GM19395 (cell line): ENCODE measurements around the gene FAM53B.

Source experiments
- ATAC-seq: cut with Tn5 transposase; IDR thresholded peaks from one replicate; pipeline ENCODE4 v1.9.1; 2021; ENCODE audit warnings: mild to moderate bottlenecking, moderate library complexity; ENCODE audit not compliant: unreplicated experiment

The FAM53B gene

DNA sequence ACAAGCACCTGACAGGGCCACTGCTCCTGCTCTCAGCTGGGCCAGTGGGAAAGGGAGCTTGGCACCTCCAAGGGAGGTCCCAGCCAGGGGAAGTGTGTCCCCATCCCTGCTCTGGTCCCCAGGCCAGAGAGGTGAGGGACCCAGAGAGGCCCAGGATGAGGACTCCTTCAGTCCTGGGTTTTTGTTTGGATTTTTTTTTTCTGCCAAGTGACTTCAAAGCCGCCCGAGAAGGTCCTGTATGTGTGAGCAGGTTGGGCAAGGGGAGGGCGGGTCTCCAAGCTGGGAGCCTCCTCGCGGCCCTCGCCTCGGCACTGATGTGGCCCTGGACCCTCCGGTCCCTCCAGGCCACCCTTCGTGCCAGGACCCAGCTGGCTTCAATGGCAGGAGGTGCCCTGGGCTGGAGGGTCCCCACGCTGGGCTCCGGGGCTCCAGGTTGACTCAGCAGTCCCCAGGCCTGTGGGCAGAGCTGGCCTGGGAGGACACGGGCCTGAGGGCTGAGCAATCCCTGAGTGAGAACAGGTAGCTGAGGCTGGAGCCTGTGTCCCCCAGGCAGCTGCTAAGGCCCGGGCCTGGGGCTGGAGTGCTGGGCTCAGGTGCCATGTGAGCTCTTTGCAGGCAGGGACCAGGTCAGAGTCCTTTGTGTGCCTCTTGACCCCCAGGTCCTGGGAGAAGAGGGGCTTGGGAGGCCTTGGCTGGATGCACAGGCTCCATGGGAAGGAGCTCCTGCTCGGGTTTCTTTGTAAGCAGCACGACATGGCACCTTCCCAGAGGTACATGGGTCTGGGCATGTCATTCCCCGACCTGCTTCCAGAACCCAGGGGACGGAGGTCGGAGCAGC lies 140.6 kb downstream of the FAM53B start:
- ATAC-seq: no peak

- ATAC-seq: no peak
These were observed 141.4 kb downstream of the FAM53B start for GRCh38 chr10:124602646-124603365.

GRCh38 chr10:124602121-124602561 lies 142.0 kb downstream of the FAM53B start:
- no peak for ATAC-seq

DNA sequence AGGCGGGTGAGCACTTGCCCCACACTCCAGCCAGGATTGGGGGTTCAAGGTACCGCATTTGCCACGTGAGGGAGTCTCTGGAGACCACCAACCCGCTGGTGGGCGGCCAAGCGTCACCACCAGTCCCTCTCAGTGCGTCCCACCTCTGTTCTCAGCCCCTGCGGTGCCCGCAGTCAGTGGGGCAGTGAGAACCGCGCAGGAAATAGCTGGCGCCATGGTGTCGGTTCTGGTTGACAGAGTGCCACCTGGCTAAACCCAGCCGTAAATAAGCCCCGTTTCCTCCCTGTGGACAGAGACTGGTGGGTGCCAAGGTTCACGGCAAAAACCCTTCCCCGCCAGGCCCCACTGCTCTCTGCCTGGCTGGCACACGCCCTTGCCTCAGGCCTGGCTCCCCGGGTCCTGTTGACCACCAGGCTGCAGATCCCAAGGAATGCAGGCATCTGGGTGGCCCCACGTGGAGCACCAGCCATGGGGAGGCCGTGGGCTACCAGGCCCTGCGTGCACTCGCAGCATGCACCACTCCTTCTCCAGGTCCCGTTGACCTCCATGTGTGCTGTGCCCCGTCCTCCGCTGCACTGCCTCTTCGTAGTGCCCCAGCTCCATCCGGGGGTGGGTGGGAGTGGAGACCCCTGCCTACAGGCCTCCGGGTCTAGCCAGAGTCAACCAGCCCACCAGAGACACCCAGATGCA lies 142.6 kb downstream of the FAM53B start:
- no peak for ATAC-seq

DNA sequence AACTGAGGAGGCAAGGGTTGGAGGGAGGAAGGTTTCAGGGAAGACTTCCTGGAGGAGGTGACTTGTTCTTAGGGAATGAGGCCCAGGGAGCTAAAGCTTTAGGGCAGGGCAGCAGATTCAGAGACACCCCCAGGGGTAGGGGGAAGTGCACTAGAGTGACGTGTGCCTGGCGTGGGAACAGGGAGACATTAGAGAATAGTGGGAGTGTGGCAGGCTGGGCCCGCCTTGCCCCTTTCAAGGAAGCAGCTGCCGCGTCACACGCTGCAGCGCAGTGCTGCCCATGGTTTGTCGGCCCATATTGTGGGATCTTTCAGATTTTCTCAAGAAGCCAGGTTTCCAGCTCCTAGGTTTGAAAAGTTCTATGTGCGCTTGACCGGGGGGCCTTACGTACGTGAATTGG lies 143.2 kb downstream of the FAM53B start:
- ATAC-seq: no peak

GRCh38 chr10:124600051-124600880 lies 143.9 kb downstream of the FAM53B start:
- ATAC-seq: no peak

GRCh38 chr10:124599588-124600050 lies 144.6 kb downstream of the FAM53B start:
- no peak for ATAC-seq

DNA sequence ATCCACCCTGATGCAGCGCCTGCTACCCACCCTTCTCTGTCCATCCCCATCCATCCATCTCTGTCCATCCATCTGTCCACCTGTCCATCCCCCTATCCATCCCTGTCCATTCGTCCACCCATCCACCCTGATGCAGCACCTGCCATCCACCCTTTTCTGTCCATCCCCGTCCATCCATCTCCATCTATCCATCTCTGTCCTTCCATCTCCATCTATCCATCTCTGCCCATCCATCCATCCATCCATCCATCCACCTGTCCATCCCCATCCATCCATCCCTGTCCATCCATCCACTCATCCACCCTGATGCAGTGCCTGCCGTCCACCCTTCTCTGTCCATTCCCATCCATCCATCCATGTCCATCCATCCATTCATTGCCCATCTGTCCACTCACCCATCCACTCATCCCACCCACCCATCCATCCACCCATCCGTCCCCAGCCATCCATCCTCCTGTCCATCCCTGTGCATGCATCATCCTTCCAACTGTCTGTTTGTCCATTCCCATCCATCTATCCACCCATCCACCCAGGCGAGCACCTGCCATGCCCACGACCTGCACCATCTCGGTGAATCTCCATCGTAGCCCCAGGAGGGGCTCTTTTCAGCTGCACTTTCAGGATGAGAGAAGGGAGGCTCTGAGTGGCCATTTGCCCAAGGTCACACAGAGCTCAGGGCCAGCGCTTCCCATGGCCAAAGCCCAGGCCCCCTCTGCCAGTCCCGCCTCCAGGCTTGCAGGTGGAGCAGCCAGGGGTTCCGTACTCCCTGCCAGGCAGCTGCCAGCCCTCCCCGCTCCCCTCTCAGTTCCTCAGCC lies 145.2 kb downstream of the FAM53B start:
- ATAC-seq: no peak

DNA sequence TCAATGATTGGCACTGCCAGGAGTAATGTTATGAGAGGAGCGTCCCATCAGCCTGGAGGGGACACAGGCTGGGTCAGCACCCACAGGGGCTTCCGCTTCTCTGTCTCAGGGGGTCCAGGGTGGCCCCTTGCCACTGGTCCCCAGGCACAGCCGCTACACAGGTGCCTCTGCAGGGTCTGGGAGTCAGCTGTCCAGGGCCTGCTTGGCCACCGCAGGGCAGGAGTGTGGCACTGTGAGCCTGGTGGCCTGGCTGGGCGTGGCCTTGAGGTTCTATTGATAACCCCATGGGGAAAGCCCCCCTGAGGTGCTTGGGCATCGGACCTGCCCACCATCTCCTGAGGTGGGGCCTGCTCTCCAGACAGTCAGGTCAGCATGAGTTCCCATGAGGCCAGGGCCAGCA lies 146.0 kb downstream of the FAM53B start:
- no peak for ATAC-seq

DNA sequence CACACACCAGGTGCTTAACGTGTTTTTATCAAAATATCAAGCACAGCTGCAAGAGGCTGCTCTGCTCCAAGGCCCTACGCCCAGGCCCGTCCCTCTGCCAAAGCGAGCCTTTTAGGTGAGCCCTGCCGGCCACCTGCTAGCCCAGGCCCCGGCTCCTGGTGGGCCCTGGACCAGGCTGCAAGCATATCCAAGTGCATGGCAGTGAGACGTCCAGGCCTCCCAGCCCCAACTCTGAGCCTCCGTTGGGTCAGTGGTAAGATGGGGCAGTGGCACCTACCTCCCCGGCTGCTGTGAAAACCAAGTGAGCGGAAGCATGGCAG lies 146.4 kb downstream of the FAM53B start:
- ATAC-seq: no peak

GRCh38 chr10:124596962-124597845 lies 147.0 kb downstream of the FAM53B start:
- no peak for ATAC-seq

- ATAC-seq: no peak
These were observed 147.9 kb downstream of the FAM53B start for GRCh38 chr10:124596116-124596785.

GRCh38 chr10:124595143-124595883 lies 148.9 kb downstream of the FAM53B start:
- ATAC-seq: no peak

- no peak for ATAC-seq
These were observed 149.9 kb downstream of the FAM53B start for GRCh38 chr10:124594240-124594639.

DNA sequence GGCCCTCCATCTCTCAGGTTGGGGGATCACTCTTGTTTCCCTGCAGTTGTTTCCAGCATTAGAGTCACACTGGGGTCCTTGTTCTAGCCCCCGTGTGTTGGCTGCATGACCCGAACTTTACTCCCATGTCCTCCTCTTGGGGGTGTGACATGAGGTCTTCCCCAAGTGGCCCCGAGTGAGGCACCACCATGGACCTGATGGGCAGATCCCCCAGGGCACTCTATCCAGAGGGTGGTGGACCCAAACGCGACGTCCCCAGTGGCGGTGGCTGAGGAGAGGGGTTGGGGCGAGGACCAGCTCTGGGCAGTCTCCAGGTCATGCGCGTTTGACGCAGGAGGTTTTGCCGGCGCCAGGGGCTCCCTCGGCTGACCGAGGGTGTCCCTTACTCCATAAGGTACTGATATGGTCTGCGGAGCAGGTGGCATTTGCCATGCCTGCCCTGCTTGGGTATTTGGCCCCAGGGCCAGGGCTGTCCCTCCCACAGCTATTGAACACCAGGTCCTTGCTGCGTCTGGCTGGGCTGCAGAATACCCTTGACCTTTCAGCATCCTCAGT lies 150.7 kb downstream of the FAM53B start:
- no peak for ATAC-seq

- ATAC-seq: no peak
These were observed 151.3 kb downstream of the FAM53B start for GRCh38 chr10:124592736-124593430.

GRCh38 chr10:124592101-124592500 lies 152.1 kb downstream of the FAM53B start:
- no peak for ATAC-seq
